ENCODE data around the gene PIP4K2A. TPM values are rescaled to one million over a fixed set of nuclear protein-coding genes. Genes with fewer than 3 reads are reported as not detected.

Gene PIP4K2A
- total RNA-seq, 2 experiments from 2014 or later: 108 to 115 TPM

- Mint-ChIP-seq H3K27ac (peak overlapping the region; percentile 99), H3K27me3 (no peaks in the 10 kb centered on the region), H3K4me3 (peak overlapping the region; percentile 80), H3K4me1 (ENCODE audit: low read depth) (peaks cover 96% of the 10 kb centered on the region), H3K36me3 (ENCODE audit: low read depth) (peaks cover 50% of the 10 kb centered on the region), H3K9me3 (no peaks in the 10 kb centered on the region)
- ATAC-seq: peak; percentile 25
- TF ChIP-seq CTCF (IDR thresholded peaks at IDR 0.05): no peak
- ChIA-PET CTCF (interaction anchor here (1.5 to 7.0 kb wide), 3 partner anchors 21 to 77 kb away, joined by 4 to 32 read pairs (median 10); no protein-coding TSS in a partner anchor), POLR2A (interaction anchor here (1.2 to 8.0 kb wide), 9 partner anchors 8 to 62 kb away, joined by 4 to 48 read pairs (median 6); partner anchors contain the start of gene PIP4K2A)
- peak; percentile 86 for DNase-seq
- intact Hi-C loops (cut with micrococcal nuclease): no loop called here
These were observed 63.0 kb downstream of the PIP4K2A start for GRCh38 chr10:22651276-22651980.

- Mint-ChIP-seq H3K36me3 (ENCODE audit: low read depth) (peaks cover 46% of the 10 kb centered on the region), H3K9me3 (no peaks in the 10 kb centered on the region), H3K27ac (peak overlapping the region; percentile 99), H3K4me1 (ENCODE audit: low read depth) (peaks cover 88% of the 10 kb centered on the region), H3K27me3 (no peaks in the 10 kb centered on the region), H3K4me3 (peak overlapping the region; percentile 69)
- intact Hi-C loops (cut with micrococcal nuclease): loop anchor here (5.0 to 10.0 kb wide), 4 partner anchors 32 to 335 kb away; partner anchors contain the start of gene PIP4K2A
- CTCF ChIA-PET: interaction anchor here (0.8 to 7.0 kb wide), 9 partner anchors 18 to 76 kb away, joined by 3 to 32 read pairs (median 5); no protein-coding TSS in a partner anchor
- no peak for ATAC-seq
- DNase-seq: no peak
- TF ChIP-seq CTCF (IDR thresholded peaks at IDR 0.05): no peak
- POLR2A ChIA-PET: interaction anchor here (0.8 to 8.0 kb wide), 14 partner anchors 11 to 63 kb away, joined by 3 to 48 read pairs (median 5); partner anchors contain the start of gene PIP4K2A
These were observed 64.4 kb downstream of the PIP4K2A start for GRCh38 chr10:22649994-22650393.

- Mint-ChIP-seq H3K27ac (peak overlapping the region; percentile 99), H3K9me3 (no peaks in the 10 kb centered on the region), H3K36me3 (ENCODE audit: low read depth) (peaks cover 50% of the 10 kb centered on the region), H3K27me3 (no peaks in the 10 kb centered on the region), H3K4me3 (peak overlapping the region; percentile 69), H3K4me1 (ENCODE audit: low read depth) (peaks cover 89% of the 10 kb centered on the region)
- intact Hi-C loops (cut with micrococcal nuclease): loop anchor here (5.0 to 10.0 kb wide), 4 partner anchors 33 to 335 kb away; partner anchors contain the start of gene PIP4K2A
- peak; percentile 30 for ATAC-seq
- peak; percentile 71 for DNase-seq
- POLR2A ChIA-PET: interaction anchor here (0.9 to 8.0 kb wide), 13 partner anchors 8 to 64 kb away, joined by 3 to 48 read pairs (median 6); partner anchors contain the start of gene PIP4K2A
- CTCF ChIA-PET: interaction anchor here (0.6 to 7.0 kb wide), 9 partner anchors 9 to 75 kb away, joined by 3 to 32 read pairs (median 5); no protein-coding TSS in a partner anchor
- TF ChIP-seq CTCF (IDR thresholded peaks at IDR 0.05): no peak
These were observed 65.0 kb downstream of the PIP4K2A start for GRCh38 chr10:22649390-22649841.

GRCh38 chr10:22648547-22648961, 65.8 kb downstream of the PIP4K2A start:
- peak overlapping the region; percentile 99 for H3K27ac Mint-ChIP-seq
- POLR2A ChIA-PET: interaction anchor here (0.7 to 8.0 kb wide), 11 partner anchors 9 to 65 kb away, joined by 3 to 48 read pairs (median 10); partner anchors contain the start of gene PIP4K2A
- no peak for ATAC-seq

More at GRCh38 chr10:22648547-22648961, 65.8 kb downstream of the PIP4K2A start:
- no peak for TF ChIP-seq CTCF (IDR thresholded peaks at IDR 0.05)
- intact Hi-C loops (cut with micrococcal nuclease): loop anchor here (5.0 to 10.0 kb wide), 4 partner anchors 34 to 336 kb away; partner anchors contain the start of gene PIP4K2A
- no peaks in the 10 kb centered on the region for H3K27me3 Mint-ChIP-seq
- H3K36me3 Mint-ChIP-seq (ENCODE audit: low read depth): peaks cover 57% of the 10 kb centered on the region
- DNase-seq: no peak
- no peaks in the 10 kb centered on the region for H3K9me3 Mint-ChIP-seq
- peaks cover 90% of the 10 kb centered on the region for H3K4me1 Mint-ChIP-seq (ENCODE audit: low read depth)
- CTCF ChIA-PET: interaction anchor here (0.9 to 7.0 kb wide), 6 partner anchors 18 to 74 kb away, joined by 3 to 32 read pairs (median 8); no protein-coding TSS in a partner anchor
- peak overlapping the region; percentile 69 for H3K4me3 Mint-ChIP-seq

Measured in activated CD8-positive, alpha-beta T cell treated with anti-CD3 and anti-CD28 coated beads for 36 hours (primary cell).